Gastrocnemius medialis (tissue), 4 donors: ENCODE results near the gene ATP1A2.

Experiments
- POLR2A ChIP-seq, 2 donors: fragments of 450-650 bp; IDR thresholded peaks; one replicate each; pipeline ENCODE4 v1.6.1; 2017; ENCODE audit warnings: antibody characterized with exemption in 2 of 2, mild to moderate bottlenecking in 2 of 2, moderate library complexity in 2 of 2
- TF ChIP-seq, protein P1 (sequence below), 5 experiments: fragments of 450-650 bp in 3 of 5; fragments of 200-600 bp in 2 of 5; sonication (generic) in 2 of 5; IDR thresholded peaks in 4 of 5; conservative IDR thresholded peaks in 1 of 5; 1 replicate in 4 of 5; 2 replicates in 1 of 5; pipeline ENCODE4 v1.5.1; 2016 to 2019; ENCODE audit warnings: antibody characterized with exemption in 5 of 5, mild to moderate bottlenecking in 3 of 5, moderate library complexity in 3 of 5

DNA sequence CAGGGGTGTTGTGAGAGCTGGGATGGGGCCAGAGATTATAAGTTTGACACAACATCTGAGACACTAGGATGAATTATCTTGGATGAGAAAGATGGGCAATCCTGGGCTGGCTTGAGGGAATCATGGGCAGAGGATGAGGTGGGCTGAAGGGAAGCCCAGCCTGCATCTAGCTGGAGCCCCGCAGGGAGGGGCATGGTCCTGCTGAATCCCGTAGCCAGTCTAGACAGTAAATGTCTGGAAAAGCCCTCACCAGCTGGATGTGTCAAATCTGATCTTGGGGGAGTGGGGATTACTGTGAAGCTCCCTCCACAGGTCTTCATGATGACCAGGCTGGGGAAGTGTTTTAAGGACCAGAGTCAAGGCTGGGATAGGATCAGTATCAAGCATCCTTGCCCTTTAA is 71.2 kb downstream of the ATP1A2 start:
- TF ChIP-seq, protein P1, sequence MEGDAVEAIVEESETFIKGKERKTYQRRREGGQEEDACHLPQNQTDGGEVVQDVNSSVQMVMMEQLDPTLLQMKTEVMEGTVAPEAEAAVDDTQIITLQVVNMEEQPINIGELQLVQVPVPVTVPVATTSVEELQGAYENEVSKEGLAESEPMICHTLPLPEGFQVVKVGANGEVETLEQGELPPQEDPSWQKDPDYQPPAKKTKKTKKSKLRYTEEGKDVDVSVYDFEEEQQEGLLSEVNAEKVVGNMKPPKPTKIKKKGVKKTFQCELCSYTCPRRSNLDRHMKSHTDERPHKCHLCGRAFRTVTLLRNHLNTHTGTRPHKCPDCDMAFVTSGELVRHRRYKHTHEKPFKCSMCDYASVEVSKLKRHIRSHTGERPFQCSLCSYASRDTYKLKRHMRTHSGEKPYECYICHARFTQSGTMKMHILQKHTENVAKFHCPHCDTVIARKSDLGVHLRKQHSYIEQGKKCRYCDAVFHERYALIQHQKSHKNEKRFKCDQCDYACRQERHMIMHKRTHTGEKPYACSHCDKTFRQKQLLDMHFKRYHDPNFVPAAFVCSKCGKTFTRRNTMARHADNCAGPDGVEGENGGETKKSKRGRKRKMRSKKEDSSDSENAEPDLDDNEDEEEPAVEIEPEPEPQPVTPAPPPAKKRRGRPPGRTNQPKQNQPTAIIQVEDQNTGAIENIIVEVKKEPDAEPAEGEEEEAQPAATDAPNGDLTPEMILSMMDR (IDR thresholded peaks at IDR 0.05 in 4 of 5, conservative IDR thresholded peaks at IDR 0.05 in 1 of 5) = no peak
- TF ChIP-seq POLR2A (IDR thresholded peaks at IDR 0.05) = no peak
